ENCODE data around the gene DDX3X. TPM values are rescaled to one million over a fixed set of nuclear protein-coding genes. Genes with fewer than 3 reads are reported as not detected.

DDX3X gene
- total RNA-seq, 1 donor from 2014 or later: 234 TPM

GRCh38 chrX:41335198-41335957, 1.4 kb downstream of the DDX3X start:
- intact Hi-C loops (cut with DNase I): loop anchor here (10.0 kb wide), 1 partner anchor 109 kb away; the partner anchor contains the start of gene NYX
- Histone ChIP-seq H3K36me3 (peaks cover 17% of the 10 kb centered on the region), H3K27me3 (no peaks in the 10 kb centered on the region), H3K27ac (peak overlapping the region; percentile 98), H3K4me1 (peaks cover 13% of the 10 kb centered on the region), H3K9me3 (no peaks in the 10 kb centered on the region), H3K4me3 (peak overlapping the region; percentile 59)
- DNase-seq (no peak), ATAC-seq (no peak)
- TF ChIP-seq CTCF (IDR thresholded peaks at IDR 0.05): no peak

GRCh38 chrX:41335958-41336331, 2.0 kb downstream of the DDX3X start:
- DNase-seq: no peak
- Histone ChIP-seq H3K4me3 (peak overlapping the region; percentile 59), H3K4me1 (peaks cover 19% of the 10 kb centered on the region), H3K27ac (peak overlapping the region; percentile 98), H3K9me3 (no peaks in the 10 kb centered on the region), H3K27me3 (no peaks in the 10 kb centered on the region), H3K36me3 (peaks cover 21% of the 10 kb centered on the region)
- no peak for TF ChIP-seq CTCF (IDR thresholded peaks at IDR 0.05)
- ATAC-seq: no peak
- intact Hi-C loops (cut with DNase I): loop anchor here (10.0 kb wide), 1 partner anchor 109 kb away; the partner anchor contains the start of gene NYX

- peaks cover 22% of the 10 kb centered on the region for H3K4me1 ChIP-seq
- peaks cover 26% of the 10 kb centered on the region for H3K36me3 ChIP-seq
- ATAC-seq: no peak
- H3K27me3 ChIP-seq: no peaks in the 10 kb centered on the region
- DNase-seq: no peak
- no peak overlapping the region for H3K27ac ChIP-seq
- H3K9me3 ChIP-seq: no peaks in the 10 kb centered on the region
- peak overlapping the region; percentile 59 for H3K4me3 ChIP-seq
- TF ChIP-seq CTCF (IDR thresholded peaks at IDR 0.05): no peak
- intact Hi-C loops (cut with DNase I): loop anchor here (10.0 kb wide), 1 partner anchor 108 kb away; the partner anchor contains the start of gene NYX
Measured at GRCh38 chrX:41336447-41336846, 2.5 kb downstream of the DDX3X start.

DNA sequence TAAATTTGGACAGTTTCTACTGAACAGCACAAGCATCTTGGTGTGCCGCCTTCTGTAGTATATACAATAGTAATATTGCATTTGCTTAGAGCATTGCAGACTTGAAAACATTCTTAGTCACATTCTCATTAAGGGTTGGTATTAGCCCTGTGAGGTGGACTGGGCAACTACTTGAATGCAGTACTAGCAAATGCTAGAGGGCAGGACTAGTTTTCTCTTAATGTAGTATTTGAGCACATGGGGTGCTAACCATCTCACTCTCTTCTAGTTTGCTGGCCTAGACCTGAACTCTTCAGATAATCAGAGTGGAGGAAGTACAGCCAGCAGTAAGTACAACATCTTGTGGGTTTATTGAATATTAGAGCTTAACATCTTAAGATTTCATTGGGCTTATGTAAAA, 3.2 kb downstream of the DDX3X start:
- TF ChIP-seq CTCF (IDR thresholded peaks at IDR 0.05): no peak
- DNase-seq (no peak), ATAC-seq (no peak)
- Histone ChIP-seq H3K27me3 (no peaks in the 10 kb centered on the region), H3K27ac (no peak overlapping the region), H3K4me1 (peaks cover 22% of the 10 kb centered on the region), H3K36me3 (peaks cover 33% of the 10 kb centered on the region), H3K4me3 (peak overlapping the region; percentile 59), H3K9me3 (no peaks in the 10 kb centered on the region)
- intact Hi-C loops (cut with DNase I): loop anchor here (10.0 kb wide), 1 partner anchor 108 kb away; the partner anchor contains the start of gene NYX

GRCh38 chrX:41338436-41338835, 4.5 kb downstream of the DDX3X start:
- H3K4me1 ChIP-seq: peaks cover 22% of the 10 kb centered on the region
- H3K9me3 ChIP-seq: no peaks in the 10 kb centered on the region
- intact Hi-C loops (cut with DNase I): loop anchor here (10.0 kb wide), 1 partner anchor 106 kb away; the partner anchor contains the start of gene NYX
- no peak for TF ChIP-seq CTCF (IDR thresholded peaks at IDR 0.05)
- no peak overlapping the region for H3K27ac ChIP-seq
- H3K36me3 ChIP-seq: peaks cover 46% of the 10 kb centered on the region
- no peaks in the 10 kb centered on the region for H3K27me3 ChIP-seq
- H3K4me3 ChIP-seq: no peak overlapping the region
- ATAC-seq: no peak
- DNase-seq: no peak

Data from upper lobe of right lung (tissue), 1 donor.